ENCODE measurements around the gene PNLIPRP3.

PNLIPRP3 gene

DNA sequence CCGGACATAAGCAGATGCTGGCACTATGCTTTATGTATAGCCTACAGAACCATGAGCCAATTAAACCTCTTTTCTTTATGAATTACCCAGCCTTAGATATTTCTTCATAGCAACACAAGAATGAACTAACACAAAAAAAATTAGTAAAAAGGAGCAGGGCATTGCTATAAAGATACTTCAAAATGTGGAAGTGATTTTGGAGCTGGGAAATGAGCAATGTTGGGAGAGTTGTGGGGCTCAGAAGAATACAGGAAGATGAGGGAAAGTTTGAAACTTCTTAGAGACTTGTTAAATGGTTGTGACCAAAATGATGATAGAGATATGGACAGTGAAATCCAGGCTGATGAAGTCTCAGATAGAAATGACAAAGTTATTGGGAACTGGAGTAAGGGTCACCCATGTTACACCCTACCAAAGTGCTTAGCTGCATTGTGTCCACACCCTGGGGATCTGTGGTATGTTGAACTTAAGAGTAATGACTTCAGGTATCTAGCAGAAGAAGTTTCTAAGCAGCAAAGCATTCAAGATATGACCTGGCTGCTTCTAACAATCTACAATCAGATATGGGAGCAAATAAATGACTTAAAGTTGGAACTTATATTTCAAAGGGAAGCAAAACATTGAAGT is 24.2 kb downstream of the PNLIPRP3 start:
- FAIRE-seq = no peak

DNA sequence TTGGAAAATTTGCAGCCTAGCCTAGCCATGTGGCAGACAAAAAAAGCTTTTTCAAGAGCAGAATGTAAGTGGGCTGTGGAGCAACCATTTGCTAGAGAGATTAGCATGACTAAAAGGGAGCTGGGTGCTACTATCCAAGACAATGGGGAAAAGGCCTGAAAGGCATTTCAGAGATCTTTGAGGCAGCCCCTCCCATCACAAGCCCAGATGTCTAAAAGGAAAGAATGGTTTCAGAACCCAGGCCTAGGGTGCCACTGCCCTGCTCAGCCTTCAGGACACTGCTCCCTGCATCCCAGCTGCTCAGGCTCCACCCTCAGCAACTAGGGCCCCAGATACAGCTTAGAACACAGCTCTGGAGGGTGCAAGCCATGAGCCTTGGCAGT is 24.7 kb downstream of the PNLIPRP3 start:
- FAIRE-seq = no peak

- FAIRE-seq = no peak
These were observed 29.8 kb downstream of the PNLIPRP3 start for GRCh38 chr10:116457488-116457887.

DNA sequence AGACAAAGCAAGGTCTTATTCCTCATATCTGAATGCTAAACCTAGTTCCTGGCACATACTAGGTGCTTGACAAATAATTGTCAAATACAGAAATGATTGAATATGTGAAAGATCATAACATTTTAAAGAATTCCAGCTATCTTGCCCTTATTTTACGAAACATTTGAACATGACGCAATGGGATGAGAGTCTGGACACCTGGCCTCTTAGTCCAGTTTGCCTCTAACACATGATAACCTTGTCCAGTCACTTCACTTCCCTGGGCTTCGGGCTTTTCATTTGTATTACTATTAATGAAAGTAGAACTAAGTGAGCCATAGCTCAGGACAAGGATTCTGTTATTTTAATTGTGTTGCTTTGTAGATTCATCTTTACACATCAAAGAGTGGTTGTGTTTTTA is 32.6 kb downstream of the PNLIPRP3 start:
- no peak for FAIRE-seq

- FAIRE-seq = no peak
These were observed 34.0 kb downstream of the PNLIPRP3 start for GRCh38 chr10:116461680-116462079.

GRCh38 chr10:116464257-116464656 is 36.6 kb downstream of the PNLIPRP3 start:
- FAIRE-seq = no peak

GRCh38 chr10:116465546-116465945 is 37.9 kb downstream of the PNLIPRP3 start:
- no peak for FAIRE-seq

- no peak for FAIRE-seq
These were observed 39.2 kb downstream of the PNLIPRP3 start for GRCh38 chr10:116466715-116467422.

DNA sequence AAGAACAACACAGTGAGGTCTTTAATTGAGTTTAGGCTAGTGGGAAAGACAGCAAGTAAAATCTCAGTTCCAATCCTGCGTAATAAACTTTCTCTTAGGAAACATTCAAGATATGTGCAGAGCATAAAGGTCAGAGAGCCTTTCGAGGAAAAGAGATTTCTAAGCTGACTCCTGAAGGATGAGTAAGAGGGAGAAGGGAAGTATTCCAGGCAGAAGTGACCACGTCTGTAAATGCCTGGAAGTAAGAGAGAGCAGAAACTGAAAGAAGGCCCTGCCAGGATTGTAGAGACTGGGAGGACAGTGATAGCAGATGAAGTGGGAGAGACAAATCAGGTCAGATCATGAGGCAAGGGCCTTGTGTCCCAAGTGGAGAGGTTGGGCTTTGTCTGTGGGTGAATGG is 41.8 kb downstream of the PNLIPRP3 start:
- FAIRE-seq = no peak

GRCh38 chr10:116470071-116470470 is 42.4 kb downstream of the PNLIPRP3 start:
- FAIRE-seq = no peak

DNA sequence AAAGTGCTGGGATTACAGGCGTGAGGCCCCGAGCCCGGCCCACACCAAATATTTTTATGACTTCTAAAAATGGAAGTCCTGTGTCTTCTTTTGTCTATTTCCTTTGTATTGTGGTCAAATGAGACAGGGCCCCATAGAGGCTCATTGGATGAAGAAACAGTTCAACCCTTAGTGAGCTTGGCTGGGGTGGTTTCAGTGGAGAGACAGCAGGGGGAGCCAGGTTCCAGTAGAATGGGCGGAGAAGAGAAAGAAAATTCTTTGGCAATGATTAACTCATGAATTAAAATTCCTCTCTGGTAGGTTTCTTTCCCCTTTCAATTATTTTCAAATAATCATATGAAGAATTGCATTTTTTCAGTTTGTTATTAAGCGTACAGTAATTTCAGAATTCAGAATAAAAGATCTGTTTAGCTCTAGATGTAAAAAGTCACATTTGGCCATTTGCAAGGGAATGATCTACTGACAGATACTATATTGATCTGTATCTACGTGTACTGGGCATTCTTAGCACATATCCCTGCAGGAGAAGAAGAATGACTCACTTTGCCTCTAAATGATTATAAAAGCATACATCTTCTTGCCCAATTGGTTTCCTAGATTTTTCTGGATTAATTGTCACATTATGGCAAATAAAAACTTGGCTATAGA is 43.2 kb downstream of the PNLIPRP3 start:
- FAIRE-seq = no peak

DNA sequence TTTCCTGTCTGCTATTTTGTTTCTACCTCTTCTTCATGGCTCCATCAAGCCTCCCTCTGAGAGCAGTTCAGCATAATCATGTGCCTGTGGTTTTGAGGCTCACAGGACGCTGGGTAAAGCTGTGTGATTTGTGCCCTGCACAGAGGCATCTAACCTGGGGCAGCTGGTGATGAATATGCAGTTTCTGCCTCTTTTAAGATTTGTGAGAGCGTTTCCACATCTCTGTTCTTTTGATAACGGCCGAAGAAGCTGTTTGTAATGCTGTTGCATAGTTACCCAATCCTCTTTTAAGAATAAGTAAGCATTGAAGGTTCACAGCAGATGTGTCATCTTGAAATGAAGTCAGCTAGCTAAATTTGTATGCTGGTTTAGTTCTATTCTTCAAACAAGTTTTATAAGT is 45.2 kb downstream of the PNLIPRP3 start:
- no peak for FAIRE-seq

- FAIRE-seq = no peak
These were observed 48.2 kb downstream of the PNLIPRP3 start for GRCh38 chr10:116475866-116476265.

DNA sequence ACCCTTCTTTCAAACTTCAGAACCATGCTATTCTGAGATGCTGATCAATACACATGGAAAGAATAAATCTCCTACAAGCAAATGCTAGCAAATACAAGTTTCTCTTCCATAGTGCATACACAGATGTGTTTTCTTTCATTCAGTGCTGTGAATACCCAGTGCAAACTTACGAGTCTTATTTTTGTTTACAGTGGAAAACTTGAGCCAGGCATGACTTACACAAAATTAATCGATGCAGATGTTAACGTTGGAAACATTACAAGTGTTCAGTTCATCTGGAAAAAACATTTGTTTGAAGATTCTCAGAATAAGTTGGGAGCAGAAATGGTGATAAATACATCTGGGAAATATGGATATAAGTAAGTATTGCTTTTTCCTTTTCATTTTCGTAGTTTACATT is 48.8 kb downstream of the PNLIPRP3 start:
- no peak for FAIRE-seq

GRCh38 chr10:116477986-116478664 is 50.5 kb downstream of the PNLIPRP3 start:
- no peak for FAIRE-seq

DNA sequence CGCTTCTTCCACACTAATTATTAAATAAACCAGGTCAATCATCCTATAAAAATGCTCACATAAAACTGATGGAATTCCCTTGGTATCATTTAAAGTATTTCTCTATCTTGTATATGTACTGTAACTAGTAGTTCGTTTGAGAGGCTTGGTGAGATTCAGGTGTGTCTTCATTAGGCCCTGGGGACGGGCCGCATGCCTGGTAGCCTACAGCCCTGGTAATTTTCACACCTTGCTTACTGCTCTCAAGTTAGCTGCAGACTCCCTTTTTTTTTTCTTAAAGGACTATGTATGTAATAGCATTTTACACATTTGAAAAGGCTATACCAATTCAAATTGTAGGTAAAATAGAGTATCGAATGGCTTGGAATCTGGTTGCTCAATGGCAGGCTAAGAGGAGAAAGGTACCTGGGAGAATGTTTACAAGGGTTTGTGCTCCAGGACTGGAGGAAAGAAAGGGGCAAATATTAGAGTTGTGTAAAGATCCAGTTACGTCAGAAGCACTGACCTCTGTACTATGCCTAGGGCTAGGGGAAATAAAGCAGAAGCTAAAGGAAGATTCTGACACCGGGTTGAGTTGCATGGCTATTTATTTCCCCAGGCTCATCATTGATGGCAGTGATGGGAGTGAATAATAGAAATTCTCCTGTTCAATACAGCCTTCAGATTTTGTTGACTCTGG is 59.3 kb downstream of the PNLIPRP3 start:
- FAIRE-seq = no peak

DNA sequence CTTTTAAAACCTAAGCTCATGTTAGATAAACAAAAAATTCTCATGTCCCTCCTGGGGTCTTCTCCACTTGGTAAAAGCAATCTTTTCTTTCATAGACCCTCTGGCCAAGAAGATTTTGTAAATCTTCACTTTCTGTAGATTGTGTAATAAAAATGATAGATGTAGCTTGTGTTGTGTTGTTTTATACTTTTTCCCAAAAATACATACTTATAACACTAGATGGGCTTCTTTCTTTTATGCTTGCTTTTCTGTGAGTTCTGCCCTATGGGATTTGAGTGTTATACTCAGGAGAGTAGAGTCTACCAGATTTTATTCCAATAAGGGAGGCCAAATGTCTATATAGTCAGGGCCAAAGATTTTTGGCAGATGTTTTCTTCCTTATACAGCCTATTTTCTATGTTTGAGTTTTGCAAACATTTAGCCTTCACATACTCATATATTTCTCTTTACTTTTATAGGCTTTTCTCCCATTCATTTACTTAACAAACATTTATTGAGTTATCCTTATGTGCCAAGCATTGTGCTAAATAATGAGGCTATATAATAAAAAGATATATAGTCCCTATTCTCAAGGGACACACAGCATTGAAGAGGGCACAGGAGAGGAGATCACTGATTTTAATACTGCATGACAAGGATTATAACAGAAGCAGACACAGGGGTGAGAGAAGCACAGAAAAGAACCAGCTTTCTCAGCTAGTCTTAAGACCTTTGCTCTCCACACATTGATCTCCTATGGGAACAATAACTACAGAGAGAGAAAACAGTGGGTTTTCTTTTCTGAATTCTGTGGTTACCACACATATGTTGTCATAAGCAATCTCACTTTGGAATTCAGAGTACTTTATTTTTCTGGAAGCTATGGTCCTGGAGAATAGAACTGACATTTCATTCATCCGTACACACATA is 60.1 kb downstream of the PNLIPRP3 start:
- FAIRE-seq = no peak

GRCh38 chr10:116489460-116489859 is 61.8 kb downstream of the PNLIPRP3 start:
- no peak for FAIRE-seq

DNA sequence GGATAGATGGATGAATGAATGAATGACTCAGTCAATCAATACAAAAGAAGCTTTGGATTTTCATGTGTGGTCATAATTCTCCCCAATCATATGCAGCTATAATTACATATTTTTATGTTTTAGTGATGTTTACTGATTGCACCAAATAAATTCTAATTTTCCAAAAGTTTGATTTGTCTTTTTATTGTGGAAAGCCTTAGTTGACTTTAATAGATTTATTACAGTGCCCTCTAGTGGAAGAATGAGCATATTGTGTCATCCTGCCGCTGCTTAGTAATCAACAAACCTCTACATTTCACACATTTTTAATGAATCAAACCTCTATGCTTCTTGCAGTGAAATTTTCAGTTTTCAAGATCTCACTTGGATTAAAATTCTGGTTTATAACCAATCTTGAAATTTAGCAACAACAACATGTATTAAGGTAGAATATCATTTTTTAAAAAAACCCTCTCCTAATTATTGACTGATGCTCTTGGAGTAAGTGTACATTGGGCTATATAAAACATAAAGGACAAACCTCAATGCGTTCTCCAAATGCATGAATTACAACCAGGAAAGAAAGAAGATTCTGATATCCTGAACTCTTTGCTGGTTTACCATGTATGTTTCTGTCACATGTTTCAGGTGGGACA is 62.5 kb downstream of the PNLIPRP3 start:
- FAIRE-seq = peak; percentile 73

GRCh38 chr10:116504786-116505185 is 77.1 kb downstream of the PNLIPRP3 start:
- FAIRE-seq = no peak

DNA sequence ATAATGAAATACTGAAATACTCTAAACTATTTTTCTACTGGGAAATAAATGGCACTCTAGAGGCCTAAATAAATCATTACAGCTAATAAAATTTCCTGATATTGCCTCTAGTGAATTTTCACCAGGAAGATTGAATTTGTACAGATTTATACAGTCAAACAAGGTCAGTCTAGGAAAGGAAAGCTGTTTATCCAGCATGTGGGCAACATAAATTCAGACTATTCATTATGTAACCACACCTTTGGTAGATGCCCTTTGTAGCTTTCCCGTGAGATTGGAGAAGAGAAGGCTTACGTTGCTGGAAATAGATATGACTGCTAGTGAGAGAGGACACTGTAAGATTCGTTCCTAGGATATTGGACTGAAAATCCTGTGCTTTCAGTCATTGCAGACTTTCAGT is 82.9 kb downstream of the PNLIPRP3 start:
- FAIRE-seq = no peak

DNA sequence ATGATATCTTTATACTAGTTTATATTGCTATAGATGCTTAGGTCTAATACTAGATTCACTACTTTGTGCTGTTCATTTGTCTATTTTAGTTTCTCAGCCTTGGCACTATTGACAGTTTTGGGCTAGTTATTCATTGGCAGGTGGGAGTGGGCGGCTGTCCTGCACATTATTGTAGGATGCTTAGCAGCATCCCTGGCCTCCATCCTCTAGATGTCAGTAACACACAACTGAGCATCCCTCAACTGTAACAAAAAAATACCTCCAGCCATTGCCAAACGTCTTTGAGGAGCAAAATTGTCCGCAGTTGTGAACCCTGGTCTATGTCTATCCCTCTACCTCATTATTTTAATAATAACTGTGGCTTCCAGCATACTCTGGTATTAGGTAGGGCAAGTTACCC is 83.7 kb downstream of the PNLIPRP3 start:
- no peak for FAIRE-seq

Data from TTC549 (cell line).